Prostate gland (tissue), 2 donors: Measurements from ENCODE around the gene MCU.

Experiments used
- CTCF ChIP-seq, 4 experiments: fragments of 200-600 bp in 2 of 4; fragments of 450-650 bp in 2 of 4; sonication (generic) in 2 of 4; IDR thresholded peaks; 1 replicate in 3 of 4; 2 replicates in 1 of 4; pipeline ENCODE4 v1.5.1; 2016 to 2019; ENCODE audit warnings: antibody characterized with exemption in 4 of 4, mild to moderate bottlenecking in 2 of 4, moderate library complexity in 2 of 4
- POLR2A ChIP-seq: fragments of 450-650 bp; IDR thresholded peaks from one replicate; pipeline ENCODE4 v1.6.1; 2016; ENCODE audit warnings: antibody characterized with exemption, mild to moderate bottlenecking

- TF ChIP-seq CTCF (IDR thresholded peaks at IDR 0.05): no peak
- no peak for TF ChIP-seq POLR2A
Measured at GRCh38 chr10:72648301-72648700, 43.6 kb upstream of the MCU start.
